GM19238 (cell line): ENCODE results near the gene C1QTNF9B.
"Not testable (repeated sequence)": the region's sequence is repeated elsewhere in the genome, so short reads cannot be mapped to it uniquely, and the experiment has no call there.

Source experiments
- DNase-seq: peaks from one replicate; pipeline ENCODE4 v3.0.0; 2011; ENCODE audit warnings: low spot score; ENCODE audit not compliant: insufficient read length

C1QTNF9B gene

DNA sequence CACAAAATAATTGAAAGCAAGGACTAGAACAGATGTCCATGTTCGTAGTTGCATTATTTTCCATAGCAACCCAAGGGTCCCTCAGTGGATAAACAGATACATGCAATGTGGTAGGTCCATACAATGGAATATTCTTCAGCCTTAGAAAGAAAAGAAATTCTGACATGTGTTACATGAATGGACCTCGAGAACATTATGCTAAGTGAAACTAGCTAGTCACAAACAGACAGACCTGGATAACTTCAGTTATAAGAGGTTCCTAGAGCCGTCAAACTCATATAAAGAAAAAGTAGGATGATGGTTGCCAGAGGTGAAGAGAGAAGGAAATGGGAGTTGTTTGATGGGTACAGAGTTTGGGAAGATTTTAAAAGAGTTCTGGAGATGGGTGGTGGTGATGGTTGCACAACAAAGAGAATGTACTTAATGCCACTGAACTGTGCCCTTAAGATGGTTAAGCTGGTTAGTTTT lies at the start of gene C1QTNF9B:
Gene C1QTNF9B, minus strand, starts transcription at position 51 of the 468 bp plus-strand sequence.
- not testable (repeated sequence) for DNase-seq

DNA sequence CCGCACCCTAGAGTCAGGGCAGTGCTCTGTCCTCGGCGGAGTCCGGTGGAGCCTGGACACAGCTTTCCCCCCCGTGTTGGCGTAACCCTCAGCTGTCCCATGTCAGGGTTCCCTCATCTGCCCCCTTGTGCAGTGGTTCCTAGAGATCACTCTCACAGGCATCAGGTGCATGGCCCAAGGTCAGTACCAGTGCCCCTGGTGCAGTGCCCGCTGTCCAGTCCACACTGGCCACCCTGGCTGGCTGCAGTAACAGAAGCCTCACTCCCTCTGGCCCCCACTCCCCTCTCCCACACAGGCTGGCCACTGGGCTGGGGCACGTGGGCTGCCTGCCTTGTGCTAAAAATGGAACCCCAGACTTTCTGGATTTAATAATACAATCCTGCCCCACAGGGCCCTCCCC lies 49.6 kb upstream of the C1QTNF9B start:
- DNase-seq: no peak

DNA sequence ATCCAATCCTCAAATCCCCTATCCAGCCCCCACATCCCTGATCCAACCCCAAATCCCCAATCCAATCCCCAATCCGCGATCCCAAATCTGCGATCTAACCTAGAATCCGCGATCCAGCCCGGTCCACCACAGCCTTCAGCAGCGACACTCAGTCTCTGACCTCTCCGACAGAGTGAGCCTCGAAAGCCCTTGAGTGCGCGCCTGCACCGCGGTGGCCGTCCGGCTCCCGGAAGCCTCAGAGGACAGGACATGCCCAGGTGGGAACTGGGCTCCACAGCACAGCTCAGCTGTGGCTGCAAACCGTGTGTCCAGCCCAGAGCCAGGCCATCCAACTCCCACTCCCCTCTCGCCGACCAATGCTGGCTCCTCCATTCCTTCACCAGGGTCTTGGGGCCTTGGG lies 48.8 kb upstream of the C1QTNF9B start:
- DNase-seq: no peak

DNA sequence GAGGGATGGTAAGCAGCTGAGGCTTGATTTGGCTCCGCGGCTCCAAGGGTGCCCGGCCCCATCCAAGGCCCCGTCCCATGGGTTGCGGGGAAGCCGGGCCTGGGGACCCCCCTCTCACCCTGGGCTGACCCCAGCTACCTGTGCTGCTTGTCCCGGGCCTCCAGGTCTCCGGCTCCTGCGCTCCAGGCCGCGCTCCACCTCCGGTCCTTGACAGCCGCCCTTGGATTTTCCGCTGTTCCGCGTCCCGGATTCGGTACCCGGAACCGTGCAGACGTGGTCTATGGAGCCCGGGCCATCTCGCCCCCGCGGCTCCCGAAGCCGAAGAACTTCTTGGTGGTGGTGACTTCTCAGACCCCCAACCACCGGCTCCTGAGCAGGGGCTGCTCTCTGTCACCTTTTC lies 48.3 kb upstream of the C1QTNF9B start:
- no peak for DNase-seq

DNA sequence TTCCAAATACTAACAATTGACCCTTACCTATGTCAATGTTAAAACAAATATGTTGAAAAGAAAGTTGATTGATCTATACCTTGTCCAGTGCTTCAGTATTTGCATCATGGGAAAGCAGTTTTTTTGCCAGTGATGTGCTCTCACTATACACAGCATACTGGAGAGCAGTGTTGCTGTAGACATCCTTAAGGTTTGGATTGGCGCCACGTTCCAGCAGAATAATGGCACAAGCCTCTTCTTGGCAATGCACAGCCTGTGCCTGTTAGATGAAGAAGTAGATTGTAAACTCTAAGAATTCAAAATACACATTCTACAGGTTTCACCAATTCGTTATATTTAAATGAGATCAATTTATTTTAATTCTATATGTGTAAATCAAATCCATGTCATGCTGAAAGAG lies 43.9 kb upstream of the C1QTNF9B start:
- no peak for DNase-seq

DNA sequence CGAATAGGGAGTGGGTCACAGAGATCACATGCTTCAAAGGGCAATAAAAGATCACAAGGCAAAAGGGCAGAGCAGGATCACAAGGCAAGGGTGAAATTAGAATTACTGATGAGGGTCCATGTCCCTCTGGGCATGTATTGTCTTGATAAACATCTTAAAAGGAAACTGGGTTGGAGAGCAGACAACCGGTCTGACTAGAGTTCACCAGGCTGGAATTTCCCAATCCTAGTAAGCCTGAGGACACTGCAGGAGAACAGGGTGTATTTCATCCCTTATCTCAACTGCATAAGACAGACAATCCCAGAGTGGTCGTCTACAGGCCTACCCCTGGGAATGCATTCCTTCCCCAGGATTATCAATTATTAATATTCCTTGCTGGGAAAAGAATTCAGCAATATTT lies 42.4 kb upstream of the C1QTNF9B start:
- not testable (repeated sequence) for DNase-seq

DNA sequence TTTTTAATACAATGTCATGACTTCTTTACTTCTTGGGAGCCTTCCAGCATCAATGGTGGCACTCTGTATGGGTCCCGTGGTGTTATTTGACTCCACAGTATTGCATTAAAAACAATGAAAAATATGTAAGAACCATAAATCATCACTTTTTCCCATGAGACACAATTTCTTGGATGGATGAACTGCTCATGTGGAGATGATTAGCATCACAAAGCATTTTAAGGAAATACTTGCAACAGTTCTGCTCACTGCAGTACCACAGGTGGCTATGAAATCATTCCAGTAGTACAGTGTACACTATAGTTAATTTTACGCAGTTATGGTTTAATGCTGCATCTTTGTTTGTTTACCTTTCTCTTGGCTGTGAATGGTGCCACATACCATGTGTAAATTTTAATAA lies 37.2 kb upstream of the C1QTNF9B start:
- no peak for DNase-seq

DNA sequence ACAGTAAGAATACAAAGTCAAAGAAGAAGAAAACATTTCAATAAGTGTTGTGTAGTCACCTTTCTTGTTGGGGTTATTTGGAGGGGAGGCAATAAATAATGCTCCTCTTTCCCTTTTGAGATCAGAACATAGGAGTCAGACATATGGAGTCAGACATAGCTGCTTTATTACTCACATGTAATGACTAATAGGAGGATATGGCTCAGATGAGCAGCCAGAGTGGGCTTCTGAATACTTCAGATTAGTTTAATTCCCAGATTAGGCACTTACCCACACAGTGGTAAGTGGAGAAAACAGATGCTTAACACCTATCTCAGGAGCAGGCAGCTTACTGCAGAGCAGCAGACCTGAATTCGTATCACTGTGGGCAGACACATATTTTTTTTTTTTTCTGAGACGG lies 31.7 kb upstream of the C1QTNF9B start:
- DNase-seq: no peak

DNA sequence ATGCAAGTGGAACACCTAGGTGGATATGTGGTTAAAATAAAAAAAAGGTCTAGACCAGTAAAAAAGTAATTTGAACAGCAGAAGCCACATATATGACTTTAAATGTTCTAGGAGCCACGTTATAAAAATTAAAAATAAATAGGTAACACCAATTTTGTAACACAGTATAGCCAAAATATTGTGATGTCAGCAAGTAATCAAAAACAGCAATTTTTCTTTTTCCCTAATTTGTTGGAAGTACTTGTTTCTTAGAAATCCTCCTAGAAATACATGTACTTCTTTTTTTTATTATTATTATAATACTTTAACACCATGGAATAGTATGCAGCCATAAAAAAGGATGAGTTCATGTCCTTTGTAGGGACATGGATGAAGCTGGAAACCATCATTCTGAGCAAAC lies 25.7 kb upstream of the C1QTNF9B start:
- DNase-seq: no peak

DNA sequence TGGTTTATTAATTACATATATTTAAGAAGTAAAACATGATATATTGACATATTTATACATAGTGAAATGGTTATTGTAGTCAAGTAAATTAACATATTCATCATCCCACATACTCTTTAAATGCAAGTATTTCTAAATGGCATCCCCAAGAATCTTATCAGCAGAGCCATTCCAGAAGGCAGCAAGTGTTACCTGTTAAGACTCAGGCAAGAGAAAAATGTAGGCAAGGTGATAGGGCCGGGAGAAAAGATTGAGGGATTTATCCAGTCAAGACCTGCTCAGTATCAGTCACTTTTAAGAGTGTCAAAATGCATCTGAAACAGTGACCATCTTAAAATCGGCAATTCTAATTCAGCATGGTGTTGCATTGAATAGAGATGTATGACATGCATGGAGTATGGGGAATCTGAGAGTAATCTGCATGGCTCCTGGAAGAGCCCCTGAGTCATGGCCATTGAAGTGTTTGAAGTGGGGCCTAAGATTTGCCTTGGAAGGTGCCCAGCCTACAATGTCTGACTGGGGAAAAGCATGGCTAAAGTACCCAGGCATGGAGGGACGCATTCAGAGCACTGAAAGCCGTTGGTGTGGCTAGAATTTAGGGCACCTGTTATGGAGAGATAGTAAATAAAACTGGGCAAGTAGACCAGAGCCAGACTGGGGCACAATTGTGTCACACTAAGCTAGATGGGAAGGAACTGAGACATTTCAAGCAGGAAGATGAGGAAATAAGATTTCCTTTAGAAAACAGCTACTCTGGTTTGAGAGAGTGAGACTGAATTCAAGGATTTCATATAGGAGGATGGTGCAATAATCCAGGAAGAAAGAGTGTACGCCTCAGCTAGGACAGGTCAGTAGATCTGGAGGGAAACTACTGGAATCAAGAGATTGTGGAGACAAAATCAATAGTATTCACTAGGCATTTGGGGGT lies 25.0 kb upstream of the C1QTNF9B start:
- DNase-seq: no peak

DNA sequence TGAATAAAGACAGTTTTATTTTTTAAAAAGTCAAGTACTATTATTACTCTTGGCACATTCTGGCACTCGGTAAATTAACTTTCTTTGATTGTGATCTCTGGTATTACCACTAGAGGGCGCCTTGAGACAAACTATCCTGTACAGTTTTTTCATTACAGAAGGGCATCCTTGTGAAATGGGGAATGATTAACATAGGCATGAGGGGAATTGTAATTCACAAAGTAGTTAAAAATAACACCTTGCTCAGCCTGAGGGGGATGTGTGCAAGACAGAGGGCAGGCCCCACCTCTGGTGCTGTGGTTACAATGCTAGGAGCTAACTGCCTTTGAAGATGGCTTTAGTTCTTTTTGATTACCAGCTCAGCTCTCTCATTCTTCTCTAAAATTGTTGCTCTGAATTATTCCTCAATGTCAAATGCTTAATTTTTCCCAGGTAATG lies 24.2 kb upstream of the C1QTNF9B start:
- DNase-seq: no peak

DNA sequence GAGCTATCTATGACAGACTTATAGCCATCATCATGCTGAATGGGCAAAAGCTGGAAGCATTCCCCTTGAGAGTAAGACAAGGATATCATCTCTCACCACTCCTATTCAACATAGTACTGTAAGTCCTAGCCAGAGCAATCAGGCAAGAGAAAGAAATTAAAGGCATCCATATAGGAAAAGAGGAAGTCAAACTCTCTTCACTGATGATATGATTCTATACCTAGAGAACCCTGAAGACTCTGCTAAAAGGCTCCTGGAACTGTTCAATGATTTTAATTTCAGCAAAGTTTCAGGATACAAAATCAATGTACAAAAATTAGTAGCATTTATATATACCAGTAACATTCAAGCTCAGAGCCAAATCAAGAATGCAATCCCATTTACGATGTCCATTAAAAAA lies 21.7 kb upstream of the C1QTNF9B start:
- DNase-seq: no peak

DNA sequence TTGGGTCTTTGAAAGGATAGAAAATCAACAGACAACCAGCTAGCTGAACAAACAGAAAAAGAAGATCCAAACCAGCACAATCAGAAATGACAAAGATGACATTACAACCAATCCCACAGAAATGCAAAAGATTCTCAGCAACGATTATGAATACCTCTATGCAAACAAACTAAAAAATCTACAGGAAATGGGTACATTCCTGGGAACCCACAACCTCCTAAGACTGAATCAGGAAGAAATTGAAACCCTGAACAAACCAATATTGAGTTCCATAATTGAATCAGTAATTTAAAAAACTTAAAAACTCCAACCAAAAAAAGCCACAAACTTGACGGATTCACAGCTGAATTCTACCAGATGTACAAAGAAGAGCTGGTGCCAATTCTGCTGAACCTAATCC lies 20.9 kb upstream of the C1QTNF9B start:
- DNase-seq: no peak

DNA sequence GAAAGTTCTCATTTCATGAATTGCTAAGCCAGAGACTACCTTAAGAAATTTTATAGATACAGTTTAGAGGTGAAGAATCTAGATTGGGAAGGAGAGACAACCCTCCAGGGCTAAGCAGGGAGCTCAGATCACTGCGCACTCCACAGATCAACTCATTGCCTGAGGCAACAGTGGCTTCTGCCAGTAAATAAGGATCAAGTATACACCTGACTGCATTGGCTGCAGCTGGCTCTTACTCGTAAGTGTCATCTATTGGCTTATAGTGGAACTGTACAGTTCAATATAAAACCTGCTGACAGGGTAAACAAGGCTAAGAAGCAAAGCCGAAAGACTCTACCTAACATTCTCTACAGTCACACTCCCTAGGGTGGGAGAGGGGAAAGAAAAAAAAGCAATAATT lies 18.0 kb upstream of the C1QTNF9B start:
- DNase-seq: no peak

DNA sequence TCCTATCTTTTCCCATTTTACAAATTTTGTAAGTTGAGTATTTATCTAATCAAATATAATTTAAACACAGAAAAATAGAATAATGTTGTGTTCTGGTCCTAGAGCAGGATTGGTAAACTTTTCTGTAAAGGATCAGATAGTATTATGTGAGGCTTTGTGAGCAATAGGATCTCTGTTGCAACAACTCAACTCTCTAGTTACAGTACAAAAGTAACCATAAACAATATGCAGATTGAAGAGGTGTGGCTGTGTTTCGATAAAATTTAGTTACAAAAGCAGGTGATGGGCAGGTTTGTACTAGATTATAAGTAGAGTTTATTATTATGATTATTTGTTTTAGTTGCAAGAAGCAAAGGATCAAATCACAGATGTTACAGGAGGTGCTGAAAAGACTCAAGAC lies 15.2 kb upstream of the C1QTNF9B start:
- DNase-seq: no peak

DNA sequence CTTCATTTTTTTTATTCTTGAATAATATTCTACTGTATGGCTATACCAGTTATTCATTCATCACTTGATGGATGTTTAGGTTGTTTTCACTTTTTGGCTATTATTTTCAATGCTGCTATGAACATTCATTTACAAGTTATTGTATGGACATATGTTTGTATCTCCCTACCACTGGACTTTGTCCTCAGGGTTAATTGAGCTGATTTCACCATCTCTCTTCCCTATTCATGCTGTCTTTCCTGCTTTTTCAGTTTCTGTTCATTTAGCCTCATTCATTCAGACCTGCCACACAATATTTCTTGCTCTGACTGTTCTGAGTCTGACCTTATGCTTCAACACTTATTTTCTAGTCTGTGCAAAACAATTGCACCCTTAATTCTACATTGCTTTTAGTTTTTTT lies 12.3 kb upstream of the C1QTNF9B start:
- DNase-seq: no peak

DNA sequence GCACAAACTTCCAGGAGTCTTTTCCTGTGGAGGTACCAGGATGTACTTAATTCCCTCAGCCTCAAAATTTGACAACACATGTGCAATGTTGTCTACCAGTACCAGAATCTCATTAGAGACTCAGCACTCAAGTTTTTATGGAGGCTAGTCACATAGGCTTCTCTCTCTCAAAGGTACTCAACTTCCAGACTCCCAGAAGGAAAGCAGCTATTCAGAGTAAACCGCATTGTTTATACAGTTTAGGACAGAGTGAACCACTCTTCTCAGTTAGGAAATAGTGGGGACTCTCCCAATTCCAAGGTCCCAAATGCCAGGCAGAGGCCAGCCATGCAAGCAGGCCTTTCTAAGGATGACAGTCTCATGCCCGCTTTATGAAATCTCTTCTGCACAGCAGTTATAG lies 8.5 kb upstream of the C1QTNF9B start:
- DNase-seq: no peak

DNA sequence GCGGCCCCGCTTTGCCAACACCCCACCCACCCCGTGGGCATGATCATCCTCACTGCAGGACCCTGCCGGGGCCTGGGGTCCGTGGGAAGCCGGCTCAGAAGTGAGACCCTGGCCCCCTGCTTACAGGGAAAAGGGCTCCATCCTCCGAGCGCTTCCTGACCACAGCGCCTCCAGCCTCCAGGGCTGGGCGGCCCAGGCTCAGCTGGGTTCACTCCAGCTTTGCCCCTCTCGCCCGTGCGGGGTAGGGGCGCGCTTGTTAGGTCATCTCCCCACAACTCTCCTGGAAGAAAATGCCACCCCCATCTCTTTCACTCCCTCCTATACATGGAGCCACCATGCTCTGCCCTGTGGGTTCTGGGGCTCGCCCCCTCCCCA lies 6.6 kb upstream of the C1QTNF9B start:
- no peak for DNase-seq

DNA sequence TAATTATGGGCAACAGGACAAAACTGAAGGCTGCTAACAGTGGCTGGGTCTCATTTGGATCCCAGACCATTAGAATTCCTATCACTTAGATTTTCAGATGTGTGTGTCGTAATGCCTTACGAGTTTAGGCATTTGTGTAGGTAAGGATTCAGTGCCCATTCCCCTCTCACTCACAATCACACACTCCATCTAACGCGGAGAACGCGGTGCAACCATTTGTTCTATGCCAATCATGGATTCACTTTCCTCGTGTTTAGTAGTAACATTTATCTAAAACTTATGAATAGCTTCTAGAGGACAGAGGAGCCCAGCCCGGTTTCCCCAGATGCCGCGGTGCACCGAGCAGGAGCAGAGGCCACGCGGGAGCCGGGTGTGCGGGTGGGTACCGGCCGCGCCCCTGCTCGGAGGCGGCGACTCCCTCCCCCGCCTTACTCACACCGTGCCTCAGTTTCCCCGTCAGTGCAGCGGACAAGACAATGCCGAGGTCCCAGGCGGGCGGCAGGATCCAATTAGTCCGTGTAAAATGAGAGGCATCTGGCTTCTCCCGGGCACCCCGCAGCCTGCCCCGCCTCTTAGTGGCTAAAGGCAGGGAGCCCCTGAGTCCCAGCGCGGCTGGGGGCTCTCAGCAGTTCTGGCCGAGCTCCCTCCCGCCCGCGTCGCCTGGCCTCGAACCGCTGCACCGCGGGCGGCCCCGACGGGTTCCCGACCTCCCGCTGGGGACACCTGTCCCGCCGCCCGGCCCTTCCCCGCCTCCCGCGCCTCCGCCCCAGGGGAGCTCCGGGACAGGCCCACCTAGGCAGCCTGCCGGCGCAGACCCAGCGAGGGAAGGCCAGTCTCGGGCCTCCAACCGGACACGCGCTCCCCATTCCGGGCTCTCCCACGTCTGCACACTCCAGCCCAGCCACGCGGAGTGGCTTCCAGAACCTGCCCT lies 5.9 kb upstream of the C1QTNF9B start:
- no peak for DNase-seq

DNA sequence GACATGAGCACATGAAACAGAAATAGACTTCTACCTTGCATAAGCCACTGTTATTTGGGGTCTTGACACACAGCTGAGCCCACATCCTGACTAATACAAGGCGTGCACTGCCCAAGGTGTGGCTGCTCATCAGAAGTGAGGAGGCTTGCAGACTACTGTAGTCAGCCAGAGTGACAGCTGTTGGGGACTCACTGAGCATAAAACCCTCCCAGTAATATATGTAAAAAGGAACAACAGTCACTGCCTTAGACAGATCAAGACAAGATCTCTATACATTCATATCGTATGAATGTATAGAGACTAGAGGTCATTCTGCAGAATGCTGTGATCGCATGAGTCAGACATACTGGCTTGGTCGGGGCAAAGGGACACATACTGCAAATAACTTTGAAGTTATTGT lies 4.1 kb upstream of the C1QTNF9B start:
- DNase-seq: no peak

DNA sequence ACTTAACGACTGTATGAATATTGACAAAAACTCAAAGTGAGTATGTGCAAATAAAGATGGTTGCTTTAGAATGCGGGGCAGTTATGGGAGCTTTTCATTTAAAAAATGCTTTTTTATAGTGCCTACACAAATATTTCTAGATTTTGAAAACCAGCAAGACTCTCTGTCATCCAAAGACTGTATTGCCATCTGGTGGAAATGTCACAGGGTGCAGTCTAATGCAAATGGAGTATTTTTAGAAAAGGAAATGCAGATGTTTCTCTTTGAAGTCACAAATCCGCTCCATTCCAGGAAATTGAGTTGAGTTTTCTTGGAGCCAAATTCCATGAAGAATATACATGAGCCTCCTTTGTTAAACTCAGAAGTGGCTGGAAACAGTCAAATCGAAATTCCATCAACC lies 2.3 kb upstream of the C1QTNF9B start:
- DNase-seq: no peak

DNA sequence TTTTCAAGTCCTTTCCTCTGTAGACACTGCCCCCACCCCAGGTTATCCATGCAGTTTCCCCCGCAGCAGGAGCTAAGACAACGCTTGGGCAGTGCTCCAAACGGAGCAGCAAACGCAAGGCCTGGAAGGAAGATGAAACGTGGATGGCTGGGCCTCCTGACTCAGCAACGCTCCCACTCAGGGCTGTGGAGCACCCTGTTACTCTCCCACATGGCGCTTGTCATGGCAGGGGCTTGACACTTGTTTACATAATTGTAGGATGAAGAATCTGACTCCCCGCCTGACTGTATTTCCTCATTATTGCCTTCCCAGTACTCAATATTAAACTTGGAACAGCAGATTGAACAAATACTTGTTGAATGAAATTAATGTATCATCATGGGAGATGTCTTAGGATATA lies 799 bp upstream of the C1QTNF9B start:
- DNase-seq: no peak
